HCT116 (cell line): Measurements from ENCODE around the gene MISP. TPM values are rescaled to one million over a fixed set of nuclear protein-coding genes. Genes with fewer than 3 reads are reported as not detected.

ENCODE experiments used
- ATAC-seq: fragments of 200-7000 bp; cut with Tn5 transposase; 2 replicates; pipeline ENCODE4 v1.9.1; 2020; ENCODE audit warnings: mild to moderate bottlenecking, moderate library complexity
- BruUV-seq: library from RNA; stranded (reverse); fragments of 400-500 nt; replicated peaks from 2 replicates; lab custom pipeline; 2021; lab: Mats Ljungman, UMichigan
- CTCF ChIA-PET: fragments of 300-600 bp; sonication (Branson Sonifier 250); formaldehyde crosslinking; loops from one replicate; lab custom pipeline; 2021; ENCODE audit warnings: antibody characterized with exemption; lab: Charles Lee
- POLR2A ChIA-PET: fragments of 300-600, 350-600 bp; sonication (Branson Sonifier 250); formaldehyde crosslinking; loops from one replicate; lab custom pipeline; 2021; ENCODE audit warnings: antibody characterized with exemption; lab: Charles Lee
- RAD21 ChIA-PET, 2 experiments: fragments of 300-600 bp; sonication (Branson Sonifier 250); formaldehyde crosslinking; loops; one replicate each; lab custom pipeline; 2023; ENCODE audit warnings: low total read pairs in 2 of 2; ENCODE audit not compliant: uncharacterized antibody in 2 of 2, unreplicated experiment in 2 of 2, low non-redundant PET in 1 of 2; lab: Charles Lee
- DNase-seq: peaks from one replicate; pipeline ENCODE4 v3.0.0-alpha.2; 2010; ENCODE audit warnings: low read depth, low spot score
- H2AFZ ChIP-seq: fragments of 200-600 bp; shearing (Covaris generic), sonication (generic); 2 replicates; pipeline ENCODE4 v1.6.1; 2017; ENCODE audit warnings: low read depth, mixed run types, mixed read lengths, antibody characterized with exemption, low read length; ENCODE audit not compliant: poor library complexity, severe bottlenecking
- H3K27ac ChIP-seq: 2 replicates; pipeline ENCODE4 v1.5.1; 2012; ENCODE audit warnings: low read depth, low read length
- H3K27me3 ChIP-seq: fragments of 200-600 bp; sonication (generic); 2 replicates; pipeline ENCODE4 v1.6.1; 2016; ENCODE audit warnings: mixed run types, low read length, mixed read lengths; ENCODE audit not compliant: insufficient read depth
- H3K36me3 ChIP-seq, 2 experiments: fragments of 200-500 bp in 1 of 2; fragments of 200-600 bp in 1 of 2; sonication (Bioruptor generic) in 1 of 2; sonication (generic) in 1 of 2; 2 replicates each; pipeline versions ENCODE4 v1.5.1 to v1.6.1; 2014 to 2016; ENCODE audit warnings: low read length in 2 of 2, inconsistent platforms in 1 of 2, mixed read lengths in 1 of 2, mixed run types in 1 of 2; ENCODE audit not compliant: insufficient read depth in 2 of 2, control insufficient read depth in 1 of 2
- H3K4me1 ChIP-seq, 2 experiments: fragments of 200-600 bp in 1 of 2; sonication (generic) in 1 of 2; 2 replicates each; pipeline versions ENCODE4 v1.5.1 to v1.6.1; 2012 to 2017; ENCODE audit warnings: low read length in 2 of 2, inconsistent platforms in 1 of 2, mild to moderate bottlenecking in 1 of 2, mixed read lengths in 1 of 2, mixed run types in 1 of 2, moderate library complexity in 1 of 2; ENCODE audit not compliant: insufficient read depth in 2 of 2, control insufficient read depth in 1 of 2
- H3K4me2 ChIP-seq: fragments of 200-600 bp; sonication (generic); 2 replicates; pipeline ENCODE4 v1.6.1; 2017; ENCODE audit warnings: mixed run types, low read length, mixed read lengths
- H3K4me3 ChIP-seq, 2 experiments: fragments of 200-600 bp in 1 of 2; sonication (generic) in 1 of 2; replicated peaks in 1 of 2; 2 replicates each; pipeline ENCODE4 v1.5.1; 2011 to 2016; ENCODE audit warnings: low read length in 2 of 2, control low read depth in 1 of 2, low read depth in 1 of 2, mild to moderate bottlenecking in 1 of 2, mixed read lengths in 1 of 2, mixed run types in 1 of 2
- H3K79me2 ChIP-seq: fragments of 200-600 bp; sonication (generic); 2 replicates; pipeline ENCODE4 v1.6.1; 2017; ENCODE audit warnings: mild to moderate bottlenecking, mixed run types, low read length, moderate library complexity, mixed read lengths; ENCODE audit not compliant: insufficient read depth
- H3K9ac ChIP-seq: fragments of 200-600 bp; sonication (generic); 2 replicates; pipeline ENCODE4 v1.6.1; 2016; ENCODE audit warnings: low read length, mixed read lengths
- H3K9me2 ChIP-seq: fragments of 200-600 bp; sonication (generic), shearing (Covaris generic); 2 replicates; pipeline ENCODE4 v1.6.1; 2017; ENCODE audit warnings: mixed run types, mild to moderate bottlenecking, moderate library complexity; ENCODE audit not compliant: insufficient read depth
- H3K9me3 ChIP-seq, 2 experiments: fragments of 200-500 bp in 1 of 2; fragments of 200-600 bp in 1 of 2; sonication (Bioruptor generic) in 1 of 2; sonication (generic) in 1 of 2; 2 replicates each; pipeline ENCODE4 v1.6.1; 2014 to 2017; ENCODE audit warnings: low read length in 2 of 2, mixed read lengths in 2 of 2, inconsistent platforms in 1 of 2, low read depth in 1 of 2, mild to moderate bottlenecking in 1 of 2, mixed run types in 1 of 2, moderate library complexity in 1 of 2; ENCODE audit not compliant: control insufficient read depth in 1 of 2, insufficient read depth in 1 of 2
- H4K20me1 ChIP-seq: fragments of 200-600 bp; sonication (generic), shearing (Covaris generic); 2 replicates; pipeline ENCODE4 v1.6.1; 2017; ENCODE audit warnings: mixed run types, mild to moderate bottlenecking, moderate library complexity; ENCODE audit not compliant: insufficient read depth
- EZH2 ChIP-seq: fragments of 200-600 bp; sonication (generic); IDR thresholded peaks from 2 replicates; pipeline ENCODE4 v1.6.1; 2017; ENCODE audit warnings: antibody characterized with exemption, mixed run types
- EZH2phosphoT487 ChIP-seq: fragments of 200-600 bp; IDR thresholded peaks from 2 replicates; pipeline ENCODE4 v1.6.1; 2018; ENCODE audit warnings: antibody characterized with exemption, borderline replicate concordance
- ZNF274 ChIP-seq: fragments of 200-500 bp; sonication (Bioruptor generic); IDR thresholded peaks from 2 replicates; pipeline ENCODE4 v1.6.1; 2014; ENCODE audit warnings: mild to moderate bottlenecking, low read depth, low read length, inconsistent platforms
- intact Hi-C: fragments of 100-400 bp; cut with micrococcal nuclease; formaldehyde crosslinking; loops from 2 replicates; pipeline ENCODE4 v1.10.0; 2022
- total RNA-seq: library from RNA; stranded (reverse); gene quantifications from one replicate; pipeline ENCODE4 v1.2.1, GENCODE V29; 2021; ENCODE audit not compliant: unreplicated experiment
- TF ChIP-seq, protein P1 (sequence below): IDR thresholded peaks from 2 replicates; pipeline ENCODE4 v1.6.1; 2011; ENCODE audit warnings: mild to moderate bottlenecking, low read length, moderate library complexity; ENCODE audit not compliant: insufficient replicate concordance; ENCODE audit errors: extremely low read depth
- TF ChIP-seq, protein P2 (sequence below): IDR thresholded peaks from 2 replicates; pipeline ENCODE4 v1.6.1; 2012

MISP gene
- total RNA-seq, 1 experiment from 2014 or later: 38.2 TPM

DNA sequence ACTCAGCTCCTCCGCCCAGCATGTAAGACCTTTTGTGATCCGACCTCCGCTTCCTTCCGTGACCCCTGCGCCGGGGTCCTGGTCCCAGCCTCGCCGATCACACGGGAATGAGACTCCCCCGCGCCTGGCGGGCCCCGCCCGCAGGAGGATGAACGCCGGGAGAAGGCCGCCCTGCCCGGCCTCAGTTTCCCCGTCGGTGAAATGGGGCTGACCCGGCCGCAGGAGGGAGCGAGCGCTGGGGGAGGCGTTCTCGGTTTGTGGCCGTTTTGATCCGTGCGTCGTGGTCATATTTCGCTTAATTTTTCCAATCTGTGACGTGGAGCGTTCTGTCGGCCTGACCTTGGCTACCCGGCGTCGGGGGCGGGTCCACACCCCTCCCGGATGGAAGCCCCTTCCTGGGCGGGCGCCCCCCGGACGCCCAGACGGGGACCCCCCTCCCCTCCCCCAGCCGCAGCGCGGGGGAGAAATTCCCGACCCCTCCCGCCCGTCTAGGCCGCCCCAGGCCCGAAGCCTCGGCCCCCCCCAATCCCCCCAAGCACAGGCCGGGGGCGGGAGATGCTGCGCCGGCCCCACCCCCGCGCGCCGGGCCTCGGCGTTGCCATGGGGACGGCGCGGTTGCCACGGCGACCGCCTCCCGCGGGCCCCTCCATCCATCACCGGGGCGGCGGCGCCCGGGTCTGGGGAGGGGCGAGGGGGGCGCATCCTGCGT is 31.1 kb upstream of the MISP start:
- no peak overlapping the region for H3K27ac ChIP-seq
- H3K36me3 ChIP-seq: no peaks in the 10 kb centered on the region; a peak in 1 of 4 replicates
- ATAC-seq (no peak), DNase-seq (no peak)
- no peaks in the 10 kb centered on the region for H3K27me3 ChIP-seq
- CTCF ChIA-PET: no interaction called here
- peaks cover 11 to 14% of the 10 kb centered on the region in 2 experiments for H3K4me1 ChIP-seq
- POLR2A ChIA-PET: no interaction called here
- no peak overlapping the region for H3K9ac ChIP-seq
- H3K9me2 ChIP-seq: no peaks in the 10 kb centered on the region
- H3K79me2 ChIP-seq: no peaks in the 10 kb centered on the region
- no peak for TF ChIP-seq EZH2
- no peak for TF ChIP-seq EZH2phosphoT487
- no peak for TF ChIP-seq ZNF274
- TF ChIP-seq, protein P1, sequence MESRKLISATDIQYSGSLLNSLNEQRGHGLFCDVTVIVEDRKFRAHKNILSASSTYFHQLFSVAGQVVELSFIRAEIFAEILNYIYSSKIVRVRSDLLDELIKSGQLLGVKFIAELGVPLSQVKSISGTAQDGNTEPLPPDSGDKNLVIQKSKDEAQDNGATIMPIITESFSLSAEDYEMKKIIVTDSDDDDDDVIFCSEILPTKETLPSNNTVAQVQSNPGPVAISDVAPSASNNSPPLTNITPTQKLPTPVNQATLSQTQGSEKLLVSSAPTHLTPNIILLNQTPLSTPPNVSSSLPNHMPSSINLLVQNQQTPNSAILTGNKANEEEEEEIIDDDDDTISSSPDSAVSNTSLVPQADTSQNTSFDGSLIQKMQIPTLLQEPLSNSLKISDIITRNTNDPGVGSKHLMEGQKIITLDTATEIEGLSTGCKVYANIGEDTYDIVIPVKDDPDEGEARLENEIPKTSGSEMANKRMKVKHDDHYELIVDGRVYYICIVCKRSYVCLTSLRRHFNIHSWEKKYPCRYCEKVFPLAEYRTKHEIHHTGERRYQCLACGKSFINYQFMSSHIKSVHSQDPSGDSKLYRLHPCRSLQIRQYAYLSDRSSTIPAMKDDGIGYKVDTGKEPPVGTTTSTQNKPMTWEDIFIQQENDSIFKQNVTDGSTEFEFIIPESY: no peak
- TF ChIP-seq, protein P2, sequence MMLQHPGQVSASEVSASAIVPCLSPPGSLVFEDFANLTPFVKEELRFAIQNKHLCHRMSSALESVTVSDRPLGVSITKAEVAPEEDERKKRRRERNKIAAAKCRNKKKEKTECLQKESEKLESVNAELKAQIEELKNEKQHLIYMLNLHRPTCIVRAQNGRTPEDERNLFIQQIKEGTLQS: no peak
- no peak overlapping the region for H3K4me2 ChIP-seq
- intact Hi-C loops: no loop called here
- H3K4me3 ChIP-seq: no peak overlapping the region
- no TSS peak for BruUV-seq
- H2AFZ ChIP-seq: no peak overlapping the region
- RAD21 ChIA-PET: no interaction called here
- H4K20me1 ChIP-seq: no peaks in the 10 kb centered on the region
- H3K9me3 ChIP-seq: peaks cover 0 to 6% of the 10 kb centered on the region in 2 experiments; a peak in 1 of 4 replicates
